Measurements from ENCODE around the gene PRX.

PRX gene

GRCh38 chr19:40392894-40393517 lies 20.2 kb downstream of the PRX start:
- WGBS (ENCODE audit: extremely low coverage, insufficient coverage, insufficient read length): no CpG with 5 or more reads among the region's 9 CpGs
- no peak overlapping the region for H3K4me3 ChIP-seq (ENCODE audit: low read depth, low read length)
- H3K14ac ChIP-seq (ENCODE audit: low read length): peak overlapping the region; percentile 36
- peak overlapping the region; percentile 64 for H2BK120ac ChIP-seq (ENCODE audit: insufficient read depth, low read length, poor library complexity)
- no peak overlapping the region for H3K9ac ChIP-seq (ENCODE audit: low read length)
- H3K23ac ChIP-seq (ENCODE audit: low read length): no peak overlapping the region
- peak overlapping the region; percentile 63 for H4K8ac ChIP-seq (ENCODE audit: low read depth, low read length)
- H3K79me1 ChIP-seq (ENCODE audit: low read length): peaks cover 13% of the 10 kb centered on the region
- peaks cover 11 to 17% of the 10 kb centered on the region in 2 experiments for H3K4me1 ChIP-seq (ENCODE audit: control insufficient read depth in 1 of 2, insufficient read depth in 2 of 2, low read length in 2 of 2)
- H2BK12ac ChIP-seq (ENCODE audit: low read length): peak overlapping the region; percentile 58
- no peaks in the 10 kb centered on the region for H3K27me3 ChIP-seq (ENCODE audit: insufficient read depth, low read length)
- no peak overlapping the region for H3K4ac ChIP-seq (ENCODE audit: low read depth, low read length)
- peak overlapping the region; percentile 6 for H4K12ac ChIP-seq (ENCODE audit: low read depth, low read length)
- peak; percentile 17 to 42 for DNase-seq
- H2BK5ac ChIP-seq (ENCODE audit: low read depth, low read length, poor library complexity): peak overlapping the region; percentile 7
- no peak overlapping the region for H2AFZ ChIP-seq (ENCODE audit: insufficient read depth, low read length, poor library complexity)
- H4K91ac ChIP-seq (ENCODE audit: low read depth, low read length): peak overlapping the region; percentile 88
- peaks cover 1% of the 10 kb centered on the region for H3K79me2 ChIP-seq (ENCODE audit: control insufficient read depth, insufficient read depth, low read length, poor library complexity)
- H3K4me2 ChIP-seq (ENCODE audit: low read length): no peak overlapping the region
- no peak overlapping the region for H3K27ac ChIP-seq (ENCODE audit: low read depth, low read length)
- peak overlapping the region; percentile 77 for H2AK5ac ChIP-seq (ENCODE audit: low read length)
- no peaks in the 10 kb centered on the region for H3K36me3 ChIP-seq (ENCODE audit: control insufficient read depth in 1 of 2, insufficient read depth in 2 of 2, low read length in 2 of 2)
- no peaks in the 10 kb centered on the region for H3K9me3 ChIP-seq (ENCODE audit: insufficient read depth, low read depth, low read length)
- peak overlapping the region; percentile 28 for H3K18ac ChIP-seq (ENCODE audit: low read length)

GRCh38 chr19:40392123-40392522 lies 21.1 kb downstream of the PRX start:
- Histone ChIP-seq H4K91ac (ENCODE audit: low read depth, low read length) (peak overlapping the region; percentile 88), H2AK5ac (ENCODE audit: low read length) (peak overlapping the region; percentile 77), H2BK12ac (ENCODE audit: low read length) (peak overlapping the region; percentile 58), H3K18ac (ENCODE audit: low read length) (no peak overlapping the region), H3K4ac (ENCODE audit: low read depth, low read length) (peak overlapping the region; percentile 13), H3K9ac (ENCODE audit: low read length) (no peak overlapping the region), H3K9me3 (ENCODE audit: insufficient read depth, low read depth, low read length) (no peaks in the 10 kb centered on the region), H3K79me2 (ENCODE audit: control insufficient read depth, insufficient read depth, low read length, poor library complexity) (peaks cover 1% of the 10 kb centered on the region), H3K4me1 (ENCODE audit: control insufficient read depth in 1 of 2, insufficient read depth in 2 of 2, low read length in 2 of 2) (peaks cover 11 to 17% of the 10 kb centered on the region in 2 experiments), H3K27me3 (ENCODE audit: insufficient read depth, low read length) (no peaks in the 10 kb centered on the region), H3K23ac (ENCODE audit: low read length) (no peak overlapping the region), H2BK5ac (ENCODE audit: low read depth, low read length, poor library complexity) (peak overlapping the region; percentile 7), H3K4me3 (ENCODE audit: low read depth, low read length) (no peak overlapping the region), H3K27ac (ENCODE audit: low read depth, low read length) (no peak overlapping the region), H2AFZ (ENCODE audit: insufficient read depth, low read length, poor library complexity) (peak overlapping the region; percentile 8), H3K14ac (ENCODE audit: low read length) (peak overlapping the region; percentile 36), H3K79me1 (ENCODE audit: low read length) (peaks cover 13% of the 10 kb centered on the region), H4K12ac (ENCODE audit: low read depth, low read length) (peak overlapping the region; percentile 6), H4K8ac (ENCODE audit: low read depth, low read length) (peak overlapping the region; percentile 20), H3K36me3 (ENCODE audit: control insufficient read depth in 1 of 2, insufficient read depth in 2 of 2, low read length in 2 of 2) (no peaks in the 10 kb centered on the region), H2BK120ac (ENCODE audit: insufficient read depth, low read length, poor library complexity) (peak overlapping the region; percentile 64), H3K4me2 (ENCODE audit: low read length) (no peak overlapping the region)
- WGBS (ENCODE audit: extremely low coverage, insufficient coverage, insufficient read length): no CpG with 5 or more reads among the region's 8 CpGs
- DNase-seq: no peak

- H3K18ac ChIP-seq (ENCODE audit: low read length): no peak within 1 kb of the TSS
- WGBS (ENCODE audit: extremely low coverage, insufficient coverage, insufficient read length): no CpG with 5 or more reads among the region's 10 CpGs
- no peak within 1 kb of the TSS for H3K9ac ChIP-seq (ENCODE audit: low read length)
These were observed 23.0 kb downstream of the PRX start, which contains the start of gene HIPK4 for GRCh38 chr19:40390084-40390742. Gene HIPK4, minus strand, starts transcription at chr19:40390181. Its CDS starts 279 bp downstream, at chr19:40389902.

GRCh38 chr19:40389404-40390083 lies 23.6 kb downstream of the PRX start:
- no peak overlapping the region for H2BK120ac ChIP-seq (ENCODE audit: insufficient read depth, low read length, poor library complexity)
- H3K9ac ChIP-seq (ENCODE audit: low read length): no peak overlapping the region
- H3K4me2 ChIP-seq (ENCODE audit: low read length): no peak overlapping the region
- H4K91ac ChIP-seq (ENCODE audit: low read depth, low read length): no peak overlapping the region
- H3K27me3 ChIP-seq (ENCODE audit: insufficient read depth, low read length): no peaks in the 10 kb centered on the region
- no peak overlapping the region for H3K14ac ChIP-seq (ENCODE audit: low read length)
- no peak overlapping the region for H2AFZ ChIP-seq (ENCODE audit: insufficient read depth, low read length, poor library complexity)
- no peaks in the 10 kb centered on the region for H3K36me3 ChIP-seq (ENCODE audit: control insufficient read depth in 1 of 2, insufficient read depth in 2 of 2, low read length in 2 of 2)
- H3K23ac ChIP-seq (ENCODE audit: low read length): no peak overlapping the region
- no peak overlapping the region for H2AK5ac ChIP-seq (ENCODE audit: low read length)
- no peak for DNase-seq
- no peak overlapping the region for H4K12ac ChIP-seq (ENCODE audit: low read depth, low read length)
- H3K9me3 ChIP-seq (ENCODE audit: insufficient read depth, low read depth, low read length): no peaks in the 10 kb centered on the region
- WGBS (ENCODE audit: extremely low coverage, insufficient coverage, insufficient read length): no CpG with 5 or more reads among the region's 33 CpGs
- no peak overlapping the region for H2BK5ac ChIP-seq (ENCODE audit: low read depth, low read length, poor library complexity)
- H3K27ac ChIP-seq (ENCODE audit: low read depth, low read length): no peak overlapping the region
- H3K4me1 ChIP-seq (ENCODE audit: control insufficient read depth in 1 of 2, insufficient read depth in 2 of 2, low read length in 2 of 2): peaks cover 11 to 17% of the 10 kb centered on the region in 2 experiments
- H2BK12ac ChIP-seq (ENCODE audit: low read length): no peak overlapping the region
- peaks cover 13% of the 10 kb centered on the region for H3K79me1 ChIP-seq (ENCODE audit: low read length)
- H3K18ac ChIP-seq (ENCODE audit: low read length): no peak overlapping the region
- peaks cover 1% of the 10 kb centered on the region for H3K79me2 ChIP-seq (ENCODE audit: control insufficient read depth, insufficient read depth, low read length, poor library complexity)
- H3K4me3 ChIP-seq (ENCODE audit: low read depth, low read length): no peak overlapping the region
- H4K8ac ChIP-seq (ENCODE audit: low read depth, low read length): no peak overlapping the region
- H3K4ac ChIP-seq (ENCODE audit: low read depth, low read length): no peak overlapping the region

More at GRCh38 chr19:40390084-40390742, 23.0 kb downstream of the PRX start, which contains the start of gene HIPK4:
- no peak for DNase-seq
- Histone ChIP-seq H2BK12ac (ENCODE audit: low read length) (no peak within 1 kb of the TSS), H2BK120ac (ENCODE audit: insufficient read depth, low read length, poor library complexity) (no peak within 1 kb of the TSS), H3K36me3 (ENCODE audit: control insufficient read depth in 1 of 2, insufficient read depth in 2 of 2, low read length in 2 of 2) (no peaks in the 10 kb centered on the region), H3K4me2 (ENCODE audit: low read length) (no peak within 1 kb of the TSS), H3K4ac (ENCODE audit: low read depth, low read length) (no peak within 1 kb of the TSS), H3K4me3 (ENCODE audit: low read depth, low read length) (no peak within 1 kb of the TSS), H2AFZ (ENCODE audit: insufficient read depth, low read length, poor library complexity) (no peak within 1 kb of the TSS), H3K23ac (ENCODE audit: low read length) (no peak within 1 kb of the TSS), H3K27me3 (ENCODE audit: insufficient read depth, low read length) (no peaks in the 10 kb centered on the region), H4K12ac (ENCODE audit: low read depth, low read length) (no peak within 1 kb of the TSS), H3K14ac (ENCODE audit: low read length) (no peak within 1 kb of the TSS), H3K79me2 (ENCODE audit: control insufficient read depth, insufficient read depth, low read length, poor library complexity) (peaks cover 1% of the 10 kb centered on the region), H3K27ac (ENCODE audit: low read depth, low read length) (no peak within 1 kb of the TSS), H4K91ac (ENCODE audit: low read depth, low read length) (no peak within 1 kb of the TSS), H2BK5ac (ENCODE audit: low read depth, low read length, poor library complexity) (no peak within 1 kb of the TSS), H3K9me3 (ENCODE audit: insufficient read depth, low read depth, low read length) (no peaks in the 10 kb centered on the region), H3K4me1 (ENCODE audit: control insufficient read depth in 1 of 2, insufficient read depth in 2 of 2, low read length in 2 of 2) (peaks cover 11 to 17% of the 10 kb centered on the region in 2 experiments), H4K8ac (ENCODE audit: low read depth, low read length) (no peak within 1 kb of the TSS), H3K79me1 (ENCODE audit: low read length) (peaks cover 13% of the 10 kb centered on the region), H2AK5ac (ENCODE audit: low read length) (no peak within 1 kb of the TSS)

Measured in trophoblast cell (in vitro differentiated cells and primary cell).